Testis (tissue), 2 donors: Measurements from ENCODE around the gene AP2M1.

ENCODE experiments used
- CTCF ChIP-seq, 3 experiments: fragments of 450-650 bp in 2 of 3; fragments of 200-600 bp in 1 of 3; sonication (generic) in 1 of 3; IDR thresholded peaks; one replicate each; pipeline ENCODE4 v1.5.1; 2016 to 2019; ENCODE audit warnings: antibody characterized with exemption in 3 of 3, mild to moderate bottlenecking in 2 of 3, moderate library complexity in 1 of 3
- POLR2A ChIP-seq: fragments of 450-650 bp; IDR thresholded peaks from one replicate; pipeline ENCODE4 v1.6.1; 2017; ENCODE audit warnings: antibody characterized with exemption, mild to moderate bottlenecking, moderate library complexity

GRCh38 chr3:184155644-184156521 is 18.8 kb upstream of the AP2M1 start:
- TF ChIP-seq CTCF (IDR thresholded peaks at IDR 0.05) (no peak), POLR2A (no peak)
